GM18861 (cell line): Measurements from ENCODE around the gene RANBP17.

ENCODE experiments used
- ATAC-seq: cut with Tn5 transposase; IDR thresholded peaks from one replicate; pipeline ENCODE4 v1.9.1; 2021; ENCODE audit not compliant: unreplicated experiment

Gene RANBP17

GRCh38 chr5:171080186-171080938 lies 218.5 kb downstream of the RANBP17 start:
- no peak for ATAC-seq

- no peak for ATAC-seq
Measured at GRCh38 chr5:171081319-171081718, 219.5 kb downstream of the RANBP17 start.

DNA sequence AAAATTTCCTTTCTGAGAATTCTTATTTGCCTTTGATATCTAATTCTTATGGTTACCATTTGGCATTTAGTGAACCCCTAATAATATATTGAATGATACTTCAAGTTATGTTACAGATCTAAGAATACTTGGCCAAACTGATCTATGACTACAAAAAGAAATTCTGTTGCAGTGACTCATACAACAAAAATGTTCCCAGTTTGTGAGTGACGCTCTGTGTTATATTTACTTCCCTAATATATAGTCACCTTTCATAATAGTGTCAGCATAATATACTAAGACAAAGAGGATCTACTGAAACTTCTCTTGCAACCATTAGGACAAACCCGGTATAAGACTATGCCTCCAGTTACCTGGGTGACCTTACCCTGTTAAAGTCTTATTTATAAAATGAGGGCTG lies 230.4 kb downstream of the RANBP17 start:
- ATAC-seq = no peak

- no peak for ATAC-seq
Measured at GRCh38 chr5:171093598-171093997, 231.8 kb downstream of the RANBP17 start.

DNA sequence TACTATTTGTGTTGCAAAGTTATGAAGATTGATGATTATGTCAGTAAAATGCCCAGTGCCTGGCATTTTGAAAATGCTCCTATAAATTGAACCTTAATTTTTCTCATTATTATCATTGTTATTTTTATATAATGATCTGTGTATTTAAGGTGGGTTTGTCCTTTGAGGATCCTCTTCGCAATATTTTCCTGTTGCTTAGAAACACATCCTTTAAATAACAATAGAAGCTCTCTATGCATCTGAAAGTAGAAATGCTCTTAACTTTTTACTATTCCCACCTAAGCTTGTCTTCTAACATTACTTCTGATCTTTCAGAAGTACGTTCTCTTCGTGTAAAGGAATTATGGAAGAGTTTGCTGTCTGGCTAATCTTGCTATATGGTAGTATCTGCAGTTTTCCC lies 232.5 kb downstream of the RANBP17 start:
- no peak for ATAC-seq

- ATAC-seq = no peak
Measured at GRCh38 chr5:171102877-171103610, 241.2 kb downstream of the RANBP17 start.

DNA sequence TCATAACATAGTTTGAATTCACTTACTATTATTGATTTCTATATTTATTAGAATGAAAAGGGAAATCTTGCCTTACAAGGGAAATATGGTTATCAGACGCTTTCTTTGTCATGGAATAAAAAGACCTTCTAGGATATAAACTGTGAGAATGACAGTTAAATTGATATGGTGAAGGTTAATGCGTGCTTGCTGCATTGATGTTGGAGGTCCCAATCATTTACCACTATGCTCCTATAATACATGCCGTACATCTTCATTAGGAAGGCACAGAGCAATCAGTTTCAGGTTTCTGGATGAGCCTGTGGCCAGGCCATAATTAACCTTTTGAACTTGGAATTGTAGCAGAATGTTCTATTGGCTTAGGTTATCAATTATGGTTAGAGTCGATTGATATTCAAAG lies 245.9 kb downstream of the RANBP17 start:
- no peak for ATAC-seq

DNA sequence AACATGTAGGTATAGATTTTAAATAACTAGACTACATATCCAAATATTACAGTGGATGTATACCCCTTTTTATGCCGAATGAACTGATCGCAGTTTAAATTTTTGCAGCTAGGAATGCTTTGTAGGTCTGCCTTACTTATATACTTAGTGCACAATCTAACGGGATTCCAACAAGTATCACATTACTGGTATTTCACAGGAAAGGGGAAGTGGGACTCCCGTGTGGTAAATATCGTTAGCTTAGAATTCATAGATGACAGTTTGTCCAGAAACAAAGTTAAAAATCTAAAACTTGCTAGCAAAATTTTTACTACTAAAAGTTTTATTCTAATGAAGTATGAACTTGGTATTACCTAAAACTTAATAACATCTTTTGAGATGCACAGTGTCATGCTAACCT lies 253.7 kb downstream of the RANBP17 start:
- no peak for ATAC-seq

GRCh38 chr5:171116719-171117118 lies 254.9 kb downstream of the RANBP17 start:
- ATAC-seq = no peak

- ATAC-seq = no peak
Measured at GRCh38 chr5:171120986-171121622, 259.3 kb downstream of the RANBP17 start.

DNA sequence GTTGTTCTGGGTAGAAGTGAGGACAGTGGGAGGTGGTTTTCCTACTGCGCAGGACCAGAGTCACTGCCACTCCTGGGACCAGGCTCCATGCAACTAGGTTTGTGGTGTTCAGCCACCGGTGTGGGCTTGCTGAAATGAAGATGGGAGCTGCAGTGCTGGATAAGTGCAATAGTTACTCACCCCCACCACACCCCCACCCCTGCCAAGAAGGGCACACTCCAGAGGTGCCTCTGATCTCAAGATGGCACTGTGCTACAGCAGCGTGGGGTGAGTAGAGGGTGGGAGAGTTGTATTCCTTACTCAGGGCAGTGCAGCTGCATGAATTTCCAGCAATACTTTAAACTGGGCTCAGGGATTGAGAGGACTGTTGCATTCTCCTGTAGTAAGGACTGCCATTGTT lies 259.8 kb downstream of the RANBP17 start:
- ATAC-seq = no peak

- no peak for ATAC-seq
Measured at GRCh38 chr5:171122372-171122771, 260.6 kb downstream of the RANBP17 start.

DNA sequence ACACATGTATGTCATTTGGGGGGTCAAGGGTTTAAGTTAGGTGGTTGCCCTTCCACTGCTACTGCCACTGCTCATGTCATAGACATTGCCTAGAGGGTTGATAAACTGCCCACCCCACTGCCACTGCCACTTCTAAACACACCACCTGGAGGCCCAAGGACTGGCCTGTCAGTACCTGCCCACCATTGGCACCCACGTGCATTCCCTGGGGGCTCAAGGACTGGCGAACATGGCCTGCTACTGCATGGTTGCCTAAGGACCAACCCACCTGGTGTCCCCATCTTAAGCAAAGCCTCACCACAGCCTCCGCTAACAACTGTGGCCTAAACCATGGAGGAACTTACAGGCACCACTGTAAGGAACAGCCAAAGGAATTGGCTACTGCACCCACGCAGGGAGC lies 261.6 kb downstream of the RANBP17 start:
- no peak for ATAC-seq

DNA sequence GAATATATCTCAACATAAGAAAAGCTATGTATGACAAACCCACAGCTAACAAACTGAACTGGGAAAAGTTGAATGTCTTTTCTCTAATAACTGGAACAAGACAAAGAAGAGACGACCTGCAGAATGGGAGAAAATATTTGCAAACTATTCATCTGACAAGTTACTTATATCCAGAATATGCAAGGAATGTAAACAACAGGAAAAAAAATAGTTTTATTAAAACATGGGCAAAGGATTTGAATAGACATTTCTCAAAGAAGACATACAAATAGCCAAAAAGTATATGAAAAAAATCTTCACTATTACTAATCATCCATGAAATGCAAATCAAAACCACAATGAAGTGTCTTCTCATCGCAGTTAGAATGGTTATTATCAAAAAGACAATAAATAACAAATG lies 265.5 kb downstream of the RANBP17 start:
- no peak for ATAC-seq

- ATAC-seq = no peak
Measured at GRCh38 chr5:171128136-171128535, 266.3 kb downstream of the RANBP17 start.

GRCh38 chr5:171129308-171129707 lies 267.5 kb downstream of the RANBP17 start:
- no peak for ATAC-seq

DNA sequence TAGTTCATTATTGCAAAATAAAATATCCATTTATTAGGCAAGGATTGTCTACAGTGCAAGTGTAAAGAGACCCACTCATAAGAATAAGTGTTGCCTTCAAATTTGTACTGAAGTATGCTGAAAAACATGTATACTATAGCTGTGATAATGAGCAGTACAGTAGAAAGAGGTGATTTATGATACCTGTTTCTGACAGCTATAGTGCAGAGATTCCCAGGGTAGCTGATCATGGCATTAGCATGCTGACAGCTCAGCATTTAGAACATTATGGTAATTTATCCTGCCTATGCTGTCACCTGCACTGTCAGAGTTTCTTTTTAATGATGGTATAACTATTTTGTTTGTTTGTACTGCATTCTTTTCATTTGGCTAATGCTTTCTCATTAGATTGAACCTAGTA lies 269.7 kb downstream of the RANBP17 start:
- no peak for ATAC-seq

DNA sequence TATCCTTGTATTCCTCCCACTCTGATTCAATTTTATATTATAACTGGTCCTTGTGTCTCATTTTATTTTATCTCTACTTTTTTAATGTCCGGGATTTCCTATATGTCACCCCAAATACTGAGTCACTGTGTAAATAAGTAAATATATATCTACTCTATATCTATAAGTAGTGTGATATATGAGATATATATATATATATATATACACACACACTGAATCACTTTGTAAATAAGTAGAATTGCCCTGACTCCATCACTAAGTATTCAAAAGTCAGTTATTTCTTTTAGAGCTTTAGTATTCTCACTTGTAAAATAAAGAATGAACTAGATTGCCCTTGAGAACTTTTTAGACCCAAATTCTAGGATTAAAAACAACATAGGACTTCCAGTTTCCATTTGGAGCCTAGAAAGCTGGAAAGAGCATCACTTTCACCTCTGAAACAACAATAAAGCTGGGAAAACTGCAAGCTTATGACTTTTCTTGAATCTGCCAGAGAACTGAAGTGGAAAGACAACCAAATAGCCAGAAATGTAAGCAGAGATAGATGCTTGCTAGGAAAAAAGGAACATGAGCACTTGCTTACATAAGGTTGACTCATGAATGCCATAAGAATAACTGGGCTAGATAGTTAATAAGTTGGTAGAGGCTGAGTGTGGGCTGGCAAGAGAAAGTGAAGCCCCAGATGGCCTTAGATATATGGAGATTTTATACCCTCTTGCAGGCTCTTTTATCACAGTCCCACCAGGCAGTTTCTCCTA lies 276.1 kb downstream of the RANBP17 start:
- no peak for ATAC-seq

DNA sequence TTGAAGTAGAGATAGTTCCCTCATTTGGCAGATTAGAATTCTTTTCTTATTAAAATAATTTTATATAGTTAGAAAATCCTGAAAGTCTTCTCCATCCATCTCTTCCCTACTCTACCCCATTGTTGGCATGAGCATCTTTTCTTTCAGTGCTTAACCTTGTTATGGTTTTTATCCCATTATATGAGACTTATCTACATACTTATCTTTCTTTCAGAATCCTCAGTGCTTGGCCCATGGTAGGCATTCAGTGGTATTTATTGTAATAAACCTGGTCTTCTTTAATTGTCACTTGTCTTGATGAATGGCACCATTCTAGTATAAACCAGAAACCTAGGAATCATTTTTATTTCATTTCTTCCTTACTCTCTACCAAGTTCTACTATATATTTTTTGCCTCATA lies 277.4 kb downstream of the RANBP17 start:
- no peak for ATAC-seq

- ATAC-seq = peak; percentile 60
Measured at GRCh38 chr5:171142617-171143016, 280.8 kb downstream of the RANBP17 start.

DNA sequence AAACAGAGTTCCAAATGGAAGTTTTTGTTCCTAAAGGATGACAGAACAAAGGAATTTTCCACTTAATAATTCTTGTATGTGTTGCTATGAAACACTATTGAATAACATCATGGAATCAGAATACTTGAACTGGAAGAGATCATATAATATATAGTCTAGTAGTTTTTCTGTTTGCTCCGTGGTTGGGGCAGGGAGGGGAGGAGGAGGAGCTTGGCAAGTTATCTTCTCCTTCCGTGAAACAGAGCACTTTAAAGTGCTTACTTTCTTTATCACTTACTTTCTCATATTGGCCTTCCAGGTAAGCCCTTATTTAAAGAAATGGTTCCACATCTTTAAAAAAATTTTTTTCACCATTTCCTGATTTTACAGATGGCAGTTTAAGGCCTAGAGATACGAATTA lies 281.4 kb downstream of the RANBP17 start:
- no peak for ATAC-seq
